Measurements from ENCODE around the gene NFIC. TPM values are rescaled to one million over a fixed set of nuclear protein-coding genes. Genes with fewer than 3 reads are reported as not detected.

Gene NFIC
- polyA plus RNA-seq, 1 donor from 2014 or later, result 0.24 TPM

GRCh38 chr19:3441986-3442329 is 75.6 kb downstream of the NFIC start:
- Histone ChIP-seq H3K4me2 (ENCODE audit: low read length) (no peak overlapping the region), H3K9ac (ENCODE audit: low read length) (no peak overlapping the region), H3K79me2 (replicated peaks; ENCODE audit: insufficient read depth, low read length) (no peaks in the 10 kb centered on the region), H3K9me2 (ENCODE audit: insufficient read depth, low read length) (no peaks in the 10 kb centered on the region), H3F3A (ENCODE audit: insufficient read depth, low read length, poor library complexity, severe bottlenecking) (no peaks in the 10 kb centered on the region), H3K36me3 (ENCODE audit: insufficient read depth, low read length) (no peaks in the 10 kb centered on the region), H3K27ac (ENCODE audit: low read length) (no peak overlapping the region), H3K27me3 (ENCODE audit: insufficient read depth, low read depth, low read length) (no peaks in the 10 kb centered on the region), H3K4me3 (ENCODE audit: low read length) (no peak overlapping the region), H2AFZ (ENCODE audit: low read depth, low read length) (no peak overlapping the region), H4K20me1 (ENCODE audit: insufficient read depth) (no peaks in the 10 kb centered on the region), H3K9me3 (ENCODE audit: low read length) (no peaks in the 10 kb centered on the region)
- no peak for TF ChIP-seq CTCF (IDR thresholded peaks at IDR 0.05; ENCODE audit: poor library complexity, severe bottlenecking)
- TF ChIP-seq POLR2AphosphoS5 (IDR thresholded peaks at IDR 0.05), result no peak
- TF ChIP-seq EP300 (conservative IDR thresholded peaks at IDR 0.05; ENCODE audit: poor library complexity, severe bottlenecking), result no peak
- TF ChIP-seq TAF1 (IDR thresholded peaks at IDR 0.05; ENCODE audit: low read depth), result no peak
- TF ChIP-seq MXI1 (conservative IDR thresholded peaks at IDR 0.05; ENCODE audit: poor library complexity, severe bottlenecking), result no peak
- TF ChIP-seq EZH2 (IDR thresholded peaks at IDR 0.05; ENCODE audit: borderline replicate concordance, insufficient read depth, low read length, poor library complexity, severe bottlenecking), result no peak
- no peak for TF ChIP-seq REST (IDR thresholded peaks at IDR 0.05; ENCODE audit: borderline replicate concordance)
- no peak for TF ChIP-seq SMC3 (conservative IDR thresholded peaks at IDR 0.05; ENCODE audit: poor library complexity)
- no peak for TF ChIP-seq RAD21 (conservative IDR thresholded peaks at IDR 0.05)

GRCh38 chr19:3442487-3443071 is 76.2 kb downstream of the NFIC start:
- no peak overlapping the region for H3K4me2 ChIP-seq (ENCODE audit: low read length)
- H4K20me1 ChIP-seq (ENCODE audit: insufficient read depth), result no peaks in the 10 kb centered on the region
- H3F3A ChIP-seq (ENCODE audit: insufficient read depth, low read length, poor library complexity, severe bottlenecking), result no peaks in the 10 kb centered on the region
- H3K9me3 ChIP-seq (ENCODE audit: low read length), result no peaks in the 10 kb centered on the region
- H2AFZ ChIP-seq (ENCODE audit: low read depth, low read length), result no peak overlapping the region
- TF ChIP-seq POLR2AphosphoS5 (IDR thresholded peaks at IDR 0.05) (no peak), CTCF (IDR thresholded peaks at IDR 0.05; ENCODE audit: poor library complexity, severe bottlenecking) (no peak), TAF1 (IDR thresholded peaks at IDR 0.05; ENCODE audit: low read depth) (no peak), REST (IDR thresholded peaks at IDR 0.05; ENCODE audit: borderline replicate concordance) (no peak), RAD21 (conservative IDR thresholded peaks at IDR 0.05) (no peak), EZH2 (IDR thresholded peaks at IDR 0.05; ENCODE audit: borderline replicate concordance, insufficient read depth, low read length, poor library complexity, severe bottlenecking) (no peak), SMC3 (conservative IDR thresholded peaks at IDR 0.05; ENCODE audit: poor library complexity) (no peak), EP300 (conservative IDR thresholded peaks at IDR 0.05; ENCODE audit: poor library complexity, severe bottlenecking) (no peak), MXI1 (conservative IDR thresholded peaks at IDR 0.05; ENCODE audit: poor library complexity, severe bottlenecking) (no peak)
- H3K4me3 ChIP-seq (ENCODE audit: low read length), result no peak overlapping the region
- no peak overlapping the region for H3K27ac ChIP-seq (ENCODE audit: low read length)
- H3K27me3 ChIP-seq (ENCODE audit: insufficient read depth, low read depth, low read length), result no peaks in the 10 kb centered on the region
- no peaks in the 10 kb centered on the region for H3K9me2 ChIP-seq (ENCODE audit: insufficient read depth, low read length)
- H3K79me2 ChIP-seq (replicated peaks; ENCODE audit: insufficient read depth, low read length), result no peaks in the 10 kb centered on the region
- no peak overlapping the region for H3K9ac ChIP-seq (ENCODE audit: low read length)
- H3K36me3 ChIP-seq (ENCODE audit: insufficient read depth, low read length), result no peaks in the 10 kb centered on the region
